HUDEP-2 (cell line): ENCODE results near the gene RIT1.
"Not testable (repeated sequence)": the region's sequence is repeated elsewhere in the genome, so short reads cannot be mapped to it uniquely, and the experiment has no call there.

Experiments
- DNase-seq, 76 experiments: peaks; one replicate each; lab custom pipeline; 2025; ENCODE audit not compliant: unreplicated experiment in 76 of 76; lab: John Stamatoyannopoulos, UW

The RIT1 gene

GRCh38 chr1:155895617-155896016 is 15.5 kb downstream of the RIT1 start:
- DNase-seq, result not testable (repeated sequence)

DNA sequence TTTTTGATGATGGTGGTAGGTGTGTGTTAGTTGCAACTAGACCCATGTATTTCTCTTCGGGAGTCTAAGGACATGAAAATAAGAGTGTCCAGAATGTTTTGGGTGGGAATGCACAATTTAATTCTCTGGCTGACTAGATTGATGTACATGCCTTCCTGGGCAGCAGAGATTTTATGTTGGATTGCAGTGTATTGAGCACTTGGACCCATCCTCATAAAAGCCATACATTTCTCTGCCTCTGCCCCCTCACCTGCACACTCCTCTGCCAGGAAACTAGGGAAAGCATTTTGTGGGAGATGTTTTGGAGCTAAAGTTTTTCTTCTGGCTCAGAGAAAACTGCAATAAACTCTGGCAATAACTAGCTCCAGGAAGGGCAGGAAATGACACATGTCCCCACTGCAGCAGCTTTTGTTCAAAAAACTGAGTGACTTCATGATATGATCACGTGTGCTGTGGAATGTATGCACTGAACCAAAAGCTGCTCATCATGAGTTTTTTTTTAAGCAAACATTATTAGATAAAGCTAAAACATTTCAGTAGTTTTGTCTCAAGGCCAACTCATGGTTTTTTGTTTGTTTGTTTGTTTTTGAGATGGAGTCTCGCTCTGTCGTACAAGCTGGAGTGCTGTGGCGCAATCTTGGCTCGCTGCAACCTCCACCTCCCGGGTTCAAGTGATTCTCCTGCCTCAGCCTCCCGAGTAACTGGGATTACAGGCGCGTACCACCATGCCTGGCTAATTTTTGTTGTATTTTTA is 17.6 kb downstream of the RIT1 start:
- no peak for DNase-seq

GRCh38 chr1:155892796-155893195 is 18.4 kb downstream of the RIT1 start:
- DNase-seq, result no peak

- DNase-seq, result no peak
Measured at GRCh38 chr1:155890251-155890650, 20.9 kb downstream of the RIT1 start.

DNA sequence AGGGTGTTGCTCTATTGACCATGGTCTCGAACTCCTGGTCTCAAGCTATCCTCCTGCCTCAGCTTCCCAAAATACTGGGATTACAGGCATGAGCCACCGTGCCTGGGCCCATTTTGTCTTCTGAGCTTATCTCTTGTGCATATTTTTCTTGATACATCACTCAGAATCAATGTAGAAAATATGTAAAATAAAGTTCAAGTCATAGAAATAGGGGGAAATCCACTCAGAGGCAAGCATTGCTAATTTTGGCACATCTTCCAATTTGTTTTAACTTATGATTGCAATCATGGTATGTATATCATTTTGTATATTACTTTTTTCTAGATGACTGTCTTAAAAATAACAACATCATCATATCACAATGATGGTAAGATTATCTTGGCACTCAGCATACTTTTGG is 21.6 kb downstream of the RIT1 start:
- DNase-seq, result no peak

DNA sequence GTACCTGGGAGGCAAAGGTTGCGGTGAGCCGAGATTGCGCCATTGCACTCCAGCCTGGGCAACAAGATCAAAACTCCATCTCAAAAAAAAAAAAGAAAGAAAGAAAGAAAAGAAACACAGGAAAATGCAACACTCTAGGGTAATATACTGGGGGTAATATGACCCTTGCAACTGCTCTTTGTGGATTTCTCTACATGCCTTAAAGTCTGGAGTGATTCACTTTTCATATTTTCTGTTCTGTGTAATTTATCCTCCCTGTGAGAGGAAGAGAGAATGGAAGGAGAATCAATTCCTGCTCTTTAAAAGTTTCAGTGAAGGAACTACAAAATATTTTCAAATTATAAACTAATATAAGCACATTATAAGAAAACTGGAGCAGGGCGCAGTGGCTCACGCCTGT is 22.7 kb downstream of the RIT1 start:
- DNase-seq, result no peak

DNA sequence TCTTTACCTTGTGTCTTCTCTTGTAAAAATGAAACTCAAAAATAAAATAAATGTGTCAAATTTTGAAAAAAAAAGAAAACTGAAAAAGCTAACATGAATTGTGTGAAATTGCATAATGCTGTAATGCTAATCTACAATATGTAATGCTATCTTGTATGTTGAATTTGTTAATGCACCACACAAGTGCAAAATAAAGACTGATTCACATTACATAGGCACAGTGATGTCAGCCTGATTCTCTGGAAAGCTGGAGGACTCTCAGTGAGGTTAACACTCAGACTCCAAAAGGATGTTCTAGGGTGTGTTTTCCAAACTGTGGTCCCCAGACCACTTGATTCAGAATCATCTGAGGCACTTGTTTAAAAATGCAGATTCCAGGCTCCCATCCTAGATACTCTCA is 26.2 kb downstream of the RIT1 start:
- DNase-seq, result no peak

- no peak for DNase-seq
Measured at GRCh38 chr1:155884031-155884960, 26.9 kb downstream of the RIT1 start.

DNA sequence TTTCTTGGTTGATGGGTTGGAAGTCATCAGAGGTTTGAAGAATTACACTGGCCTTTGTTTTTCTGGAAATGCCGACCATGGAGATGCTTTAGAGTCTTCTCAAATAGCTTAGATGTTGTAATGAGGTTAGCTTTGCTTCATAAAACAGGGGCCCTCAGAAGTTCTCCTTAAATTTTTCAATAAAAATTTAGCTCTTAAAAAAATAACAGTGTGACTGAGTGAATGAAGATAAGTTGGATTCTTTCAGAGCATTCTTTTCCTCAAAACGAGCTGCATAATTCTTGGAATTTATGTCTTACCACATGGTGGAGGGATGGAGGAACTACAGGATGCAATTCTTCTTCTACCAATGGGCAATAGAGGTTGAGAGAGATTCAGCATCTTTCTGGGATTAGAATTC is 28.4 kb downstream of the RIT1 start:
- no peak for DNase-seq

DNA sequence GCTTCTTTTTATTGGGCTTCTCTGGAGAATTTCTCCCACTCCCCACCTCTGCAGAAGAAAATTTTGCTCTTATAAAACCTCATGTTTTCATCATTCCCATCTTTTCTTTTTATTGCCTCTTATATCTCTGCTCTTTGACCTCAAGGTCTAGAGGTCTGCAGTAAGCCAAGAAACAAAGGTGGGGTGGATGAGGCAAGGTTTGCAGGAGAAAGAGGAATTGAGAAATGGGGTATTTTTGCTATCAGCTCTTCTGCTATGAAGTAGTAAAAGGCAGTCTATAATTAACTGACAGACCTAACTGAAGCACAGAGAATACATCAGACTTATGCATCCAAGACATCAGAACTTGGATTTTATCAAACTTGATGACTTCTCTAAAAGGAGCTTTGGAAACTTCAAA is 28.9 kb downstream of the RIT1 start:
- no peak for DNase-seq

DNA sequence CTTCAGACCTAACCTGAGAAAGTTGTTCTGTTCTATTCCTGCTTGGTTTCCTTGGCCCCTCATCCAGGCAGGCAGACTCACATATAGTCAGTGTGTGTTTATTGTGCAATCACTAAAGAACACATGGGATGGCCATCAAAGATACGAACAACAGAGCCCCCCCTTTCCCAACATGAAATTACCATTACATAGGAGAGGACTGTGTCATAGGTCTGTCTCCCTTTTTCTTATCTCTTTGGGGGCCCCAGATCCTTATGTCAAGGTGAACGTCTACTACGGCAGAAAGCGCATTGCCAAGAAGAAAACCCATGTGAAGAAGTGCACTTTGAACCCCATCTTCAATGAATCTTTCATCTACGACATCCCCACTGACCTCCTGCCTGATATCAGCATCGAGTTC is 30.2 kb downstream of the RIT1 start:
- no peak for DNase-seq

GRCh38 chr1:155880251-155880650 is 30.9 kb downstream of the RIT1 start:
- DNase-seq, result no peak

- DNase-seq, result no peak
Measured at GRCh38 chr1:155877945-155878344, 33.2 kb downstream of the RIT1 start.

DNA sequence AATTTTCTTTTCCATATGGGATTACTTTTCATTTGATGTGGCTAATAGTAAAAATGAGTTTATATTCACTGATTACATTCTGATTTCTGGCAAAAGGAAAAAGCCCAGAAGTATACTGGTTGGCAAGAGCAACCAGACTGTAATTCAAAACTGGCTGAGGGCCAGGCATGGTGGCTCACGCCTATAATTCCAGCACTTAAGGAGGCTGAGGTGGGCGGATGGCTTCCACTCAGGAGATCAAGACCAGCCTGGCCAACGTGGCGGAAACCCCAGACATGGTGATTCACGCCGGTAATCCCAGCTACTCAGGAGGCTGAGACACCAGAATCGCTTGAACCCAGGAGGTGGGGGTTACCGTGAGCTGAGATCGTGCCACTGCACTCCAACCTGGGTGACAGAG is 37.3 kb downstream of the RIT1 start:
- DNase-seq, result peak in 2 of 76 experiments; percentile 6 to 8

- DNase-seq, result no peak
Measured at GRCh38 chr1:155872527-155872926, 38.6 kb downstream of the RIT1 start.

DNA sequence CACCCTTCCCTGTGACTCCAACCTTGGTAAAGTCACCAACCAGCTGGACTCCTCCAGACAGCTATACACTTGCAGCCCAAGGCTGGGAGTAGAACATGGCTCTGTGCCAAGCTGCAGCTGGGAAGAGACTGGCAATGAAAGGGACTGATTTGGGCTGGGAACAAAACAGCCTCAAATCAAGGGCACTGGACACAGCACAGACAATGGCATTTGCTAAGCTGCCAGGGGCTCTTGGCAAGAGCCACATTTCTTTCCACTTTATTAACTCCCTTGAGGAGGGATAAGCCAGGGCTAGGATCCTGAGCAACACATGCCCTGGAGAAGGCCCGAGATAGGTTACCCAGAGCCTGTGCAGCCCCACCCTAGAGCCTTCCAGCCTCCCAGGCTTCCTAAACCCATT is 39.8 kb downstream of the RIT1 start:
- DNase-seq, result peak in 1 of 76 experiments; percentile 1

GRCh38 chr1:155867766-155868165 is 43.4 kb downstream of the RIT1 start:
- DNase-seq, result no peak

DNA sequence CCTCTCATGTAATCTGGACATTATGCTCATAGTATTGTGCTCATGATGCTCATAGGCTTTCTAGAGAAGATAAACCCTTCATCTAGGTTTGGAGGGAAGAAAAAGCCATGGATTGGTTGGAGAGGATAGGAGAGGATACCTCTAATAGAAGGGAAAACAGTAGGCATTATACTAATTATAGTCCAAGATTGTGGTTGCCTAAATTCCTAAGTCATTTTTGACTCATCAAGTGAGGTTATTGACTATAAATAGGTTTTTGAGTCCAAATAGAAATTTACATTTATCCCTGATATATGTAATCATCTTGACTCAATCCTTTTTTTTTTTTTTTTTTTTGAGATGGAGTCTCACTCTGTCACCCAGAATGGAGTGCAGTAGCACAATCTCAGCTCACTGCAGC is 46.8 kb downstream of the RIT1 start:
- no peak for DNase-seq

DNA sequence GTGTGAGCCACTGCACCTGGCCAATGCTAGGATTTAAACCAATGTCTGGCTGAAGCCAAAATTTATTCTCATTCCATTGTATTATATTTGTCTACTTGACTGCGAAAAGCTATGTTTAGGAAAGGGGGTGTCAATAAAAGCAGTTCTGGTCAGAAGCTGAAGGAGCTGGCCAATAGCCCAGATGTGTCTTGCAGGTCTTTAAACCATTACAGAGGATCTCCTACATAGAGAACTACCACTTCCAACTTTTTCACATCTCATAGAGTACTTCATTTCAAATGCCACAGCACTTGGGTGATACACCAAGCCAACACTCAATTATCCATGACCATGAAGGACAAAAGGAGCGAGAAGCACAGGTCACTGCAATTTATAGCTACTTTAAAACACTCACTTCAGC is 49.3 kb downstream of the RIT1 start:
- no peak for DNase-seq

GRCh38 chr1:155860970-155861510 is 50.1 kb downstream of the RIT1 start:
- no peak for DNase-seq
